SK-N-SH (cell line): Measurements from ENCODE around the gene INHBA.

Source experiments
- CHD2 ChIP-seq: fragments of 150-350 bp; IDR thresholded peaks from 2 replicates; pipeline ENCODE4 v1.6.1; 2018; ENCODE audit warnings: low read length; ENCODE audit not compliant: partially characterized antibody
- CTCF ChIP-seq: fragments of 200-600 bp; sonication (generic); IDR thresholded peaks from 2 replicates; pipeline ENCODE4 v1.6.1; 2017; ENCODE audit warnings: antibody characterized with exemption, mild to moderate bottlenecking, moderate library complexity
- EZH2phosphoT487 ChIP-seq: fragments of 200-600 bp; sonication (generic); IDR thresholded peaks from 2 replicates; pipeline ENCODE4 v1.6.1; 2017; ENCODE audit warnings: low read depth, mixed run types, mild to moderate bottlenecking, antibody characterized with exemption, moderate library complexity, borderline replicate concordance
- FOXJ3 ChIP-seq: sonication (generic); formaldehyde crosslinking; IDR thresholded peaks from 2 replicates; pipeline ENCODE4 v1.5.1; 2020; ENCODE audit warnings: mild to moderate bottlenecking, missing genetic modification reagents
- IRF3 ChIP-seq: fragments of 150-350 bp; IDR thresholded peaks from 2 replicates; pipeline ENCODE4 v1.6.1; 2016; ENCODE audit warnings: mild to moderate bottlenecking, low read depth, low read length
- NRF1 ChIP-seq: IDR thresholded peaks from 2 replicates; pipeline ENCODE4 v1.6.1; 2012; ENCODE audit warnings: low read depth, mild to moderate bottlenecking, low read length
- RXRA ChIP-seq: IDR thresholded peaks from 2 replicates; pipeline ENCODE4 v1.4.0; 2012; ENCODE audit warnings: low read depth, mild to moderate bottlenecking, borderline replicate concordance
- SMC3 ChIP-seq: IDR thresholded peaks from 2 replicates; pipeline ENCODE4 v1.6.1; 2012; ENCODE audit warnings: low read depth, low read length, improper control_type of control experiment
- TCF12 ChIP-seq: IDR thresholded peaks from 2 replicates; pipeline ENCODE4 v1.4.0; 2012
- USF2 ChIP-seq: fragments of 150-350 bp; IDR thresholded peaks from 2 replicates; pipeline ENCODE4 v1.6.1; 2017; ENCODE audit warnings: antibody characterized with exemption, low read length, low read depth, borderline replicate concordance
- YY1 ChIP-seq: IDR thresholded peaks from 2 replicates; pipeline ENCODE4 v1.4.0; 2012; ENCODE audit warnings: low read depth, mild to moderate bottlenecking

- TF ChIP-seq IRF3 (no peak), USF2 (no peak), FOXJ3 (CRISPR knock-in tag) (no peak), YY1 (no peak), NRF1 (no peak), CHD2 (no peak), TCF12 (no peak), CTCF (no peak), EZH2phosphoT487 (no peak), SMC3 (no peak), RXRA (no peak)
These were observed 32.3 kb upstream of the INHBA start for GRCh38 chr7:41735206-41735605.
